Activated naive CD8-positive, alpha-beta T cell treated with anti-CD3 and anti-CD28 coated beads, Interleukin-2, amount 50 U/mL, for 16 hours (primary cell): ENCODE data around the gene DMGDH.
"Not testable (repeated sequence)": the region's sequence is repeated elsewhere in the genome, so short reads cannot be mapped to it uniquely, and the experiment has no call there.

ENCODE experiments used
- DNase-seq: peaks from one replicate; pipeline ENCODE4 v3.0.0-alpha.2; 2020; ENCODE audit warnings: low read depth, low spot score

DMGDH gene

DNA sequence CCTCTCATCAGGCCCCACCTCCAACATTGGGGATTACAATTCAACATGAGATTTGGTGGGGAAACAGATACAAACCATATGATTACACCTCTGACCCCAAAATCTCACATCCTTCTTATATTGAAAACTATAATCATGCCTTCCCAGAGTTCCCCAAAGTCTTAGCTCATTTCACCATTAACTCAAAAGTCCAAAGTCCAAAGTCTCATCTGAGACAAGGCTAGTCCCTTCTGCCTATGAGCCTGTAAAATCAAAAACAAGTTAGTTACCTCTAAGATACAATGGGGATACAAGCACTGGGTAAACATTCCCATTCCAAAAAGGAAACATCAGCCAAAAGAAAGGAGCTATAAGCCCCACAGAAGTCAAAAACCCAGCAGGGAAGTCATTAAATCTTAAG is 57.6 kb downstream of the DMGDH start:
- no peak for DNase-seq

DNA sequence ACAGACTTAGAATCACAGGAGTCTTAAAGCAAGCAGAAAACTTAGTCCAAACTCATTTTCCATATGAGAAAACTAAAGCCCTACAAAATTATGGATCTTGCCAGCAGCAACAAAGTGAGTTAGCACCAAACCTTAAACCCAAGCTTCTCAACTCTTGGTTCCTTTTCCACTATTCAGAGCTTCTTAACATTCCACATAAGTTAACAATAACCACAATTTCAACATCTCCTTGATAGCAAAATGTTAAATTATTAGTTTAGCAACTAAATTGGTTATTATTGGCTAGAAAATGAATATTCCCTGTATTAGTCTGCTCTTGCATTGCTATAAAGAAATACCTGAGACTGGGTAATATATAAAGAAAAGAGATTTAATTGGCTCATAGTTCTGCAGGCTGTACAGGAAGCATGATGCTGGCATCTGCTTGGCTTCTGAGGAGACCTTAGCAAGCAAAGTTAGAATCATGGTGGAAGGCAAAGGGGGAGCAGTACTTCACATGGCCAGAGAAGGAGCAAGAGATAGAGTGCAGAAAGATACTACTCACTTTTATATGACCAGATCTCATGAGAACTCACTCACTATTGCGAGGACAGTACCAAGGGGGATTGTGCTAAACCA is 58.1 kb downstream of the DMGDH start:
- DNase-seq: no peak

DNA sequence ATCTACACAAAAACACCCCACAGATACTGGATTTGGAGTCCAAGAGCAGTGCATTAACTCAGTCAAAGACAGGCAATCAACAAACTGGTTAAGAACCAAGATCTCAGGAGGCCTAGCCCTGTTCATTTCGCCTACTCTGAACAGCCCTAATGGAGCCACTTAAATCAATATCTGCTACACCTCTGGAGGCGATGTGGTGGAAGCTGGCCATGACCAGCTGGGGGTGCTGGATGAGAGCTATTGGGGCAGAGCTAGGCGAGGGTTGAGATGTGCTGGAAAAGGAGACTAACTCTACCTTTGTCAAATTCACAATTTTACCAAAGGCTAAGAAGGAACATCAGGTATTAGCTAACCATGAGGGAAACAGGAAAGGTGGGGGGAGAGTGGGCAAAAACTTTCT is 61.1 kb downstream of the DMGDH start:
- DNase-seq: no peak

DNA sequence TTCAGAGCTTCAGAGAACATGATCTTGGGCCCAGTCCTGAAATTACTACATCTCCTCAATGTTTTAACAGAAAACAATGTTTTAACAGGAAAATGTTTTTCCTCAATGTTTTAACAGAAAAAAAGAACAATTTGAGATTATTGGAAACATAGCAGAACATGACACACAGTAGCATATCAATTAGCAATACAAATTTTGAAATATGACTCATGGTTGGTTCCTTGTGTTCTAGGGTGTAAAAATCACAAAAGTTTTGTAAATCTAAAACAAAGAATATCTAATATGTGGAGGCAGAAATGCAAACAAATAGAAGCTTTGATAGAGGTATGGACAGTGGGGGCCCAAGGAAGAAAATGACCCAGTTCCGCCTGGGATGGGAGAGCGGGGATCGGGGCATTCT is 61.6 kb downstream of the DMGDH start:
- DNase-seq: no peak

DNA sequence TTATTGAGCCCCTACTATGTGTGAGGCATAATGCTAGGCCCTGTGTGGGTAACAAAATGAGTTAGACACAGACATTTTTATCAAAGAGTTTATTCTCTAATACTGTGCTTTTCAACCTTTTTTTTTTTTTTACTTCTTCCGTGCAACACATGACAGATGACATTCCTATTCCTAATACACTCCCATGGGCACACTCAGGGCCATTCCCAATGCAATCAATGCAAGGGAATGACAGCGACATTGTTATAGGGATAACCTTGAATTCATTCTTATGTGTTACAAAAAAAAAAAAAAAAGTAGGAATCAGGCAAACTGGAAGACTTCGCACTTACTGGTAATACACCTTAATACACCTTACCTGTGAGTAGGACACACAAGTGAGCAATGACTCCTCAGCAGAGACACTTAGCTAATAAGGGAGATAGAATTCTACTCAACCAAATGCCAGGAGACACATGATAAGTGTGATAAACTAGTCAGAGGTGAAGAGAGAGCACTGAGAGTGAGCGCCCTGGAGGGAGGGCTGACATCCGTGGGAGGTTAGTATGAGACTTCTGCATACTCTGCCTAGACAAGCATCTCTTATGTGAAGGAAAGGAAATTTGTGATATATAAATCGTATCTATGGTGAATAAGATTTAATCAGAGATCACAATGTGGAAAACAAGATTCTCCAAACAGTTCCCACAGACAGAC is 63.4 kb downstream of the DMGDH start:
- DNase-seq: no peak

DNA sequence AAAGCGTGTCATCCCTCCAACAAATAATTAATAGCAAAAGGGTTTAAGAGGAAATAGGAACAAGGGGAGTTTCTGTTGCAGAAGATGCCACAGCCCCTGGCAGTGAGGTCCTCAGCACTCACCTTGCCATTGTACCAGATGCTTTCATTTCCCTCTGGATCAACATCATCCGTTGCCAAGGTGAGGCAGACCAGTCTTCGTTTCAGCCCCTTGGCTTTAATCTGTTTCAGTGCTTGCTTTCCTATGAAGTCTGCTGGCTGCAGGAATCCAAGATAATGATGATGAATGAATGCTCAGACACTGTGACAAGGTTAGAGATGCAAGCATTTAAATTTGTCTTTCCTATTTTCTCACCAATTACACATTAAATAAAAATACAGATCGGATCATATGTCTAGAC is 64.3 kb downstream of the DMGDH start:
- DNase-seq: no peak

DNA sequence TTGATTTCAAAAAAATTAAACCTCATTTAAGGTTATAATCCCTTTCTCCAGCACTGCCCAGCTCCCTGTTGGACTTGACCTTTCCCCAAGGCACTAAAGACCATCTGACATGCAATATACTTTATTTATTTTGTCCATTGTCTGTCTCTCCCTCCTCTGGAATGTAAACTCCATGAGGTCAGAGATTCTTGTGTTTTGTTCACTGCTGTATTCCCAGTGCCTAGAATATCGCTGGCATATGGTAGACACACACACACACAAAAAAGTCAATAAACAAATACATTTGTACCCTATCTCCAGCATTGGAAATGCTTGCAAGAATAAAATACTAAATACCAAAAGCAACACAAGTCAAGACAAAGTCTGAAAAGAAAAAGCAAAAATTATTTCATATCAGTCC is 67.1 kb downstream of the DMGDH start:
- no peak for DNase-seq

DNA sequence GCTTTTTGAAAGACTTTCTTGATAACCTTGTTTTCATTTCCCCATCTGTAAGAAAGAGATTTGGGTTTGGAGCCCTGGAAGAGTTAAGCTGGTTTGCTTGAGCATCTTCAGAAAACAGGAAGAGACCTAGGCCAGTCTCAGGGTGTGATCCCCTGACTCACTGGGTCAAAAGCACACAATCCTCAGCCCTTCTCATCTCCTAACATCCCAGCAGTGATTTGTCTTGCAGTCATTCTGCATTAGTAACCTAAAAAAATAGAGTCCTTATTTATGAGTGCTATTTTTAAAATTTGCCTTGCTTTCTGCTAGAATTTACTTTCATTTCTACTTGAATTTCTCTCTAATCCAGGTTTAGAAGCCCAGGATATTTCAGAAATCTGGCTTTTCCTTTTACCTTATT is 68.0 kb downstream of the DMGDH start:
- no peak for DNase-seq

DNA sequence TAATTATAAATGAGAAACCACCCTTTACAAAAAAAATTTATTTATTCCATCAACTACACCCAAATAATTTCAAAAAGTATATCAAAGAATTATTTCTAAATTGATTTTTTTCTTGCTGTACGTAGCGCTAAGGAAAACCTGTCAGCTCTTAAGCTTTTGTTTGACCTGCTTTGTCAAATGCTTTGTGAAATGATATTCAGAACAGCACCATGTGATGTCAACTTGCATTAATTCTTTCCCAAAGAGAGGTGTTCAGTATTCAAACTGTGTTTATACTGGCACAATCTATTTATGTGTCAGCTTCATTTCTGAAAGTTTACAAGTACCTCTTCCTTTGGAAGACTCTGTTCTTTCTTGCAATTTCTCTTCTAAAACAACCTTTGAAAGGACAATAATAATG is 72.4 kb downstream of the DMGDH start:
- no peak for DNase-seq

DNA sequence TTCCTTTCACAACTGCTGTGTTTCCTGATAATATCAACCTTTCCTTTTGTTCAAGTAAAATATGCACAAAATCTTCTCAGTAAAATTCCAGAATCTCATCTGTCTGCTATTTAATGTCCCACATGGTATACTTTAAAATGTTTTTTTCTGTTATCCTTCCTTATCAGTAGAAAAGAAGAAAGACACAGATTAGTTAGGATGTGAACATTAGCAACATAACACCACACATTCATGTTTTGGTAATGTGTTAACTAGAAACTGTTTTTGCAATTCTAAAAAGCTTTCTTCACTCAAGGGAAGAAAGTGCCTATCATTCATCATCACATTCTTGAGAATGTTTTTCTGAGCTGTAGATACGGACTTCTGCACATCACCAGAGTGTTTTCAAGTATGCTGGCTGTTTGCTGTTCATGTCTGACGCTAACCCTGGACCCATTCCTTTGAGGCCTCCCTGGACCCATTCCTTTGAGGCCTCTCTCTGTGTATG is 73.9 kb downstream of the DMGDH start:
- DNase-seq: no peak

DNA sequence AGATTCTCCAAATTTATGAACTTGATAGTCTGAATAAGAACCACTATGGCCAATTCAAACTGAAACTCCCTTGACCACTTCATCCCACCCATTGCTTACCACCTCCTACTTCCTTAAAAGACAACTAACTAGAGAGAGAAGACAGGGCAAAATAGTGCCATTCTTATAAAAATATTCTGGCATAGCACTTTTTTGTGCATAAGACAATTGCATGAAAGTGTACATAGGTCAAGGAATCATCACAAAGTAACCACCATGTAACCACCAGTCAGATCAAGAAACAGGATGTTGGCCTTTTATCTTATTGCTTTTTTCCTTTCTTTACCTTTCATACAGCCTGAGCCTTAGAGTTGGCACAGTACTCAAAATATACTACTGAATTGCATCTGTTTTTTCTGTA is 76.3 kb downstream of the DMGDH start:
- DNase-seq: no peak

DNA sequence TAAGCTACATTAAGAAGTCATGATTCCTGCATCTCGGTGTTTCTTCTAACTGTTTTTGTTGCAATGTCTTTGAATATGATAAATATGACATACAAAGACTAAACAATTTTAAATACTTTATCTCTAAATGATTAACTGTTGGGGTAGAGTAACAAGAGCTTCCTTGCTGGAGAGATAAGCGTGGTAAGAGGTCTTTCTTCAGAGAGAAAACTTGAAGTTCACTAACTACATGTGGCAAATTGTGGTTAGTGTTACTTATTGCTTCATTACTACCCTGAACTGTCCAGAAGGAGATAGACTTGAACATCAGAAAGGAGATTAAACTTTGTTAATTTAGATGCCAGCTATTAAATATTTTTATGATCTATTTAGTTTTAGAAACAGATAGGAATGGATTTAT is 77.3 kb downstream of the DMGDH start:
- DNase-seq: no peak

DNA sequence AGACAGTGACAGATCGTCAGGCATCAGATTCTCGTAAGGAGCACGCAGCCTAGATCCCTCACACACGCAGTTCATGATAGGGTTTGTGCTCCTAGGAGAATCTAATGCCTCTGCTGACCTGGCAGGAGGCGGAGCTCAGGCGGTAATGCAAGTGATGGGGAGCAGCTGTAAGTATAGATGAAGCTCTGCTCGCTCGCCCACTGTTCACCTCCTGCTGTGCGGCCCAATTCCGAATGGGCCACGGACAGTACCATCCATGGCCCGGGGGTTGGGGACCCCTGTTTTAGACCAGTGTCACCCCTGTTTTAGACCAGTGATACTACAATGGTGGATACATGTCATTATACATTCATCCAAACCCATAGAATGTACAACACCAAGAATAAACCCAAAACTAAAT is 80.4 kb downstream of the DMGDH start:
- DNase-seq: no peak

DNA sequence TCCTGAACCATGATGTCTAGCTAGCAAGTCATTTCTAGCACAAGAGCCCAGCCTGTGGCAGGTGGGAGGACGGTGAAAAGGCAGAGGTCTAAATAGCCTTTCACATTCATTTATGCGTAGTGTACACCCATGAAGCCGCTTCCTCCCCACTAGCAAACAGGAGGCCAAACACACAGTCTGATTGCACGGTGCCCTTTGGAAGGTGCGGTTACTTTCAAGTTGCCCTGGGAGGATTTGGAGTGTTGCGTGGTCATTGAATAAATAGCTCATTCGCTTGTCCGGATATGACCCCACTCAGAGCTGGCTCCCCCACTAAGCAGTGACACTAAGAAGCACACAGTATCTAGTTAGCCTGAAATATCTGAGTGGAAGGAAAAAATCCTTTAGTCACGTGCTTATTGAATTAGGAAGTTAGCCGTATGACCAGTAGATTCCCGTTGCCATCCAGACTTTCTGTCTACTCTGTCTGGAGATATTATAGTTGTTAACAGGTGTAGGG is 83.7 kb downstream of the DMGDH start:
- peak; percentile 17 for DNase-seq

DNA sequence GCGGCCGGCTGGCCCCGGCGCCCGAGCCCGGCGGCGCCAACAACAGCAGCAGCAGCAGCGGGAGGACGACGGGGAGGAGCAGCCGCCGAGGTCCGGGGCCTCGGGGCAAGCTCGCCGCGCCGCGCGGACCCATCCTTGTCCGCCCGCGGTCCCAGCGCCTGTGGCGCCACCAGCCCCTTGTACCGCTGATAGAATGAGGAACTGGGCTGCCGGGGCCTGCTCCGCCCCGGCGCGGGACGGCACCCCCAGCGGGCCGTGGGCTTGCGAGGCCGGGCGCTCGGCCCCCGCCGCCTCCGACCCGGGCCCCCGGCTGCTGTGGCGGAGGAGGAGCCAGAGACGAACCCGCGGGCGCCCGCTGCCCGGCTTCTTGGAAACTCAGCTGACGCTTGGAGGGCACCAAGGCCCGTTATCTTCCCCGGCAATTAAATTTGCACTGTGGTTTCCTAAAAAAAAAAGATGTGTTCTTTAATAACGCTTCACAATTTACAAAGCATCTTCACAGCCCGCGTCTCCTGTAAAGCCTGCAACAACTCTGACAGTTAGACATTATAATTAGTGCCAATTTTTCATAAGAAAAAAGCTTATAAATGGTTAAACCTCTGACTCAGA is 84.3 kb downstream of the DMGDH start, which contains the start of gene ARSB:
Gene ARSB, minus strand, starts transcription at position 195 of the 609 bp plus-strand sequence. Its CDS starts 62 bp downstream, at position 133.
- peak; percentile 1 for DNase-seq

DNA sequence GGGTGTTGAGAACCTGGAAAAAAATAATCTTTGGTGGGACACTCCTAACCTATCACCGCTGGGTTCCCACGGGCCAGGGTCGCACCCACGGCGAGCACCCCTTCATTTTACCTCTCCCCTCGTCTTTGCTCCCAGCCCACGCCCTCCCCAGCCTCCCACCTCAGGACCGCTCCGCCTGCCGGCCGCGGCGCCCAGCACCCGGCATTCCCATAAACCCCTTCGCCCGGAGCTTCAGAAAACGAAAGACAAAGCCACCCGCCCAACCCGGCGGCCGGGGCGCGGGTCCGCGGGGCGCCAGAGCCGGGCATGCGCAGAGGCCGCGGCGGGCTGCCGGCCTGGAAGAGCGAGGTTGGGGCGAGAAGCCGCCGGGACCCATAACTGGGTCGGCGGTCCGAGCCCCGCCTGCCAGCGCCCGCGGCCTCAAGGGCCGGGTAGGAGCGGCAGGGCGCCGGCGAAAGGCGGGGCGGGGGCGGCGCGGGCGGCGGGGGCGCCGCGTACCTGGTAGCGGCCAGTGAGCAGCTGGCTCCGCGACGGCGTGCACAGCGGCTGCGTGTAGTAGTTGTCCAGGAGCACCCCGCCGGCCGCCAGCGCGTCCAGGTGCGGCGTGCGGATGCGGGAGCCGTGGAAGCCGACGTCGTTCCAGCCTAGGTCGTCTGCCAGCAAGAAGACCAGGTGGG is 84.9 kb downstream of the DMGDH start:
- DNase-seq: peak; percentile 44

DNA sequence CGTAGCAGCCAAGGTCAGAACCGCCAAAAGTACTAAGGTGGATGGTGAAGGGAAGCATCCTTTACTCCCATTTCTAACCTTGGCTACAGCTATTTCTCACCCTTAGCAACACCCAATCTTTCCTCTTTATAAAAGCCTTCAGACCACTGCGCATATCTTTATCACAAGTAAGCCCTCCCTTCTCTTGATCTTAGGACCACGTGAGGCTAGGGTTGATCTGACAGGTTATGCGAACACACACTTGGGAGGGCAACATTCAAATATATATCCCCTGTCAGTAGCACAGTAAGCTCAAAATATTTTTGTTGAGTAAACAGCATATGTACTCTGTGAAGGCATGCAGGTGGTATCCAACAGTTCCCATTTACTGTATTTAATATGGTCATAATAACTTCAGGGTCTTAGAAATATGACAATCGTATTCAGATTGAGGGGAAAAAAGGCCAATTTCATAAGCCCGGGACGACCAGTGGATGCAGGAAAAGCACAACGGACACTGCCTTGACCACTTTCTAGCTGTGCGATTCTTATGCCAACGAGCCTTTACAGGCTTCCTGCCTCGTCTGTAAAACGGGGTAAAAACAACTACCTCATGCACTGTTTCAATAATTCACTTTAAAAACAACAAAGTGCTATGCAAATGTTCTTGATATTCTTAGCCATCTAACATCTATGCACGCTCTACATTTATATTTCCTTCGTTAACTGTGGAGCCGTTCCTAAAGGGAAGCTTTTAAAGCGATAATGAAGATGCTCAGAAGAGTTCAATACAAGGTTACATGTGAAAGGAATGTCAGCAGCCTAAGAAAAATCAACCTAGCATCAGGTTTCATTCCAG is 85.7 kb downstream of the DMGDH start:
- DNase-seq: no peak

DNA sequence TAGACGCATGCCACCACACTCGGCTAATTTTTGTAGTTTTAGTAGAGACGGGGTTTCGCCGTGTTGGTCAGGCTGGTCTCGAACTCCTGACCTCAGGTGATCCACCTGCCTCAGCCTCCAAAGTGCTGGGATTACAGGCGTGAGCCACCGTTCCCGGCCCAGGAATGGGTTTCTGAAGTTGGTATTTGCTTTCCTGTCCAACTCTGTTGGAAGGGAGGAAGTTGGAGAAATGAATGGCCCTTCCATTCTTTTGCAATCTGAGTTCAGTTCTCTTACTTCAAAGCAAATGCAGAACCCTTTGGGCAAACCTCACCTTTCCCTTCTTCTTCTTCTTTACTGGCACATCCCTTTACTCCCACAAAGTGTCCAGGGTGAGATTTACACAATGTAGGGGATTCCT is 86.3 kb downstream of the DMGDH start:
- not testable (repeated sequence) for DNase-seq

DNA sequence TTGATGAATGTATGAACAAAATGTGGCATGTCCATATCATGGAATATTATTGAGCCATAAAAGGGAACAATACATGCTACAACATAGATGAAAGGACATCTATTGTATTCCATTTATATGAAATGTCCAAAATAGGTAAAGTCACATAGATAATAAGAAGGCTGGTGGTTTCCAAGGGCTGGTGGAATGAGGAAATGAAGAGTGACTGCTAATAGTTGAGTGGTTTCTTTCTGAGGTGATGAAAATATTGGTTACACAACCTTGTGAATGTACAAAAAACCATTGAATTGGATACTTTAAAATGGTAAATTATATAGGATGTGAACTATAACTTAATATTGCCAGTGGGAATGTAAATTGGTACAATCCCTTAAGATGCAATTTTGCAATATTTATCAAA is 89.6 kb downstream of the DMGDH start:
- DNase-seq: no peak

DNA sequence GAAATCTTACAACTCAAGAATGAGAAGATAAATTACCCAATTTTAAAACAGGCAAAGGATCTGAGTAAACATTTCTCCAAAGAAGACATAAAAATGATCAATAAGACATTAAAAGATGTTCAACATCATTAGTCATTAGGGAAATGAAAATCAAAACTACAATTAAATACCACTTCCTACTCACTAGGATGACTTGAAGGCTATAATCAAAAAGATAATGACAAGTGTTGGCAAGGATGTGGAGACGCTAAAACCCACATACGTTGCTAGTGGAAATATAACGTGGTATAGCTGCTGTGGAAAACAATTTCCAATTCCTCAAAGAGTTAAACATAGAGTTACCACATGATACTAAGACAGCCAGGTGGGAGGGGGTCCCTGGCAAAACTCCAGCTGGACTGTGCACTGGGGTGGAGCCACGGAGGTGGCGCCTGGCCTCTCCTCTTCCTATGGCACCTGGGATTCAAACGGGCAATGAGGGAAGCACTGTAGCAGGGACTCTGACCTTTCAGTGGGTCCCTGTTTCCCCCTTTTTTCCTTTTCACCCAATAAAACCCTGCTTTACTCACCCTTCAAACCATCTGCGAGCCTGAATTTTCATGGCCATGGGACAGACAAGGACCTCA is 90.2 kb downstream of the DMGDH start:
- no peak for DNase-seq

DNA sequence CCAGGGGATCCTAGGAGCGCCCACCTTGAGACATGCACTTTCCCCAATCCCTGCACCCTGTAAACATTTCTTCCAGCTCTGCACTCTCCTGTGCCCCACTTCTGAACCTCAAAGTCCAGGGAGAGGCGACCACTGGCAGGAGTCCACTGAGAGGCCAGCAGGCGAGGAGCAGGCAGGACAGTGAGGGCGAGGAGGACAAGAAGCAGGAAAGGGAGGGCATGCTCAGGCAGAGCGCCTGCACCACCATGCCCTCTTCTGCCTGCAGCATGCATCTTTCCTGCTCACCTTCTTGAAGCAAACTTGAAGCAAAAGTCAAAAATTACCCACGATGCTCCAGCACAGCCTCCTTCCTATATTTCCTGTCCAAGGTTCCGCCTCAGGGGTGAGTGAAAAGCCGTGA is 94.4 kb downstream of the DMGDH start:
- DNase-seq: no peak
